ENCODE data around the gene BAHCC1. TPM values are rescaled to one million over a fixed set of nuclear protein-coding genes. Genes with fewer than 3 reads are reported as not detected.

Gene BAHCC1
- total and polyA plus RNA-seq, 9 of the 15 experiments (the other 6 are each of a cell fraction or from before 2014, with no cell fraction given): 0.14 to 26.9 (median 5.0) TPM

GRCh38 chr17:81512562-81513371, 117.5 kb downstream of the BAHCC1 start, which contains the start of gene ACTG1 (continued):
- TF ChIP-seq THAP12 (CRISPR knock-in tag; IDR thresholded peaks at IDR 0.05) (peak; percentile 62), SLC30A9 (CRISPR knock-in tag; IDR thresholded peaks at IDR 0.05) (no peak), ZNF584 (CRISPR knock-in tag; IDR thresholded peaks at IDR 0.05; ENCODE audit: low read depth) (peak; percentile 91), ZNF23 (CRISPR knock-in tag; IDR thresholded peaks at IDR 0.05) (no peak), CTBP1 (IDR thresholded peaks at IDR 0.05; ENCODE audit: borderline replicate concordance) (0 out of 2 replicates have a peak, but pooled peaks have one; percentile 8), SREBF2 (CRISPR knock-in tag; IDR thresholded peaks at IDR 0.05) (no peak), ARNT (IDR thresholded peaks at IDR 0.05) (no peak), MTA3 (IDR thresholded peaks at IDR 0.05; ENCODE audit: borderline replicate concordance) (peak; percentile 85; the same call in 1 of the 2 replicates), ZNF444 (CRISPR knock-in tag; IDR thresholded peaks at IDR 0.05) (no peak), ZNF764 (CRISPR knock-in tag; IDR thresholded peaks at IDR 0.05; ENCODE audit: low read depth) (no peak), ZNF408 (CRISPR knock-in tag; IDR thresholded peaks at IDR 0.05; ENCODE audit: low read depth) (no peak), FOXP4 (CRISPR knock-in tag; IDR thresholded peaks at IDR 0.05; ENCODE audit: borderline replicate concordance) (no peak), ZFP36 (IDR thresholded peaks at IDR 0.05; ENCODE audit: low read depth, low read length, partially characterized antibody) (peak; percentile 73), BCOR (IDR thresholded peaks at IDR 0.05) (no peak), NFE2 (IDR thresholded peaks at IDR 0.05; ENCODE audit: low read depth) (no peak), BACH1 (tag; IDR thresholded peaks at IDR 0.05) (peak; percentile 91; the same call in 1 of the 2 replicates), TAF7 (tag; IDR thresholded peaks at IDR 0.05) (no peak), LEF1 (IDR thresholded peaks at IDR 0.05) (no peak), SMAD1 (IDR thresholded peaks at IDR 0.05; ENCODE audit: low read depth, low read length, partially characterized antibody) (peak; percentile 96), SRF (CRISPR knock-in tag; IDR thresholded peaks at IDR 0.05) (peak; percentile 98 to 99), ZNF780A (CRISPR knock-in tag; IDR thresholded peaks at IDR 0.05) (no peak), ARID3B (CRISPR knock-in tag; IDR thresholded peaks at IDR 0.05; ENCODE audit: borderline replicate concordance) (no peak), TFAM (CRISPR knock-in tag; conservative IDR thresholded peaks at IDR 0.05) (no peak), KLF13 (tag; IDR thresholded peaks at IDR 0.05; ENCODE audit: borderline replicate concordance, low read depth) (no peak)
